Measurements from ENCODE around the gene POLR2A.

POLR2A gene

DNA sequence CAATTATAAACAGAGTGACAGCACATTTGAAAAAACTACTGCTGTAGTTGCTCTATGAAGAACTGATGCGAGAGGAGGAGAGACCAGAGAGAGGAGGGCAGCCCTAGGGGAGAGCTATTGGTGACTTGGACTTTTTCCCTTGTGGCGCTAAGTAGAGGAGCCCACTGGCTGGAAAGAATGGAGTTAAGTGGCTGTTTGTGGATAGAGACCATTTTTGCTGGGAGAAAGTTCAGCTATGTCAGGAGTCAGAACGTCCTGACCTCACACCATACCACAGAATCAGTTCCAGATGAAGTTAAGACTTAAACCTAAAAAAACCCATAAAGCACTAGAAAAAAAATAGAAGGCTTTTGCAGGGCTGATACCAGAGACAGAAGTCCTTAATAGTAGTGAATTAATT is 2.0 kb downstream of the POLR2A start:
- Histone ChIP-seq H3K27me3 (ENCODE audit: control insufficient read depth in 5 of 5, insufficient read depth in 4 of 5, low read length in 5 of 5) (no peaks in the 10 kb centered on the region), H3K9me3 (ENCODE audit: control insufficient read depth in 5 of 5, low read length in 5 of 5) (no peaks in the 10 kb centered on the region), H3K27ac (ENCODE audit: low read depth, low read length) (peak overlapping the region; percentile 45), H3K4me3 (ENCODE audit: low read depth in 1 of 5, low read length in 5 of 5) (peak overlapping the region; percentile 55 to 73 (median 70)), H3K9ac (ENCODE audit: low read length in 5 of 5) (peak overlapping the region in 4 of 5 donors; percentile 3 to 70 (median 40)), H3K36me3 (ENCODE audit: control insufficient read depth in 5 of 5, insufficient read depth in 5 of 5, low read length in 5 of 5) (peaks cover 0 to 3% (median 0%) of the 10 kb centered on the region in 5 donors), H3K4me1 (ENCODE audit: control insufficient read depth in 5 of 5, insufficient read depth in 5 of 5, low read length in 5 of 5) (peaks cover 14 to 66% (median 55%) of the 10 kb centered on the region in 5 donors)

DNA sequence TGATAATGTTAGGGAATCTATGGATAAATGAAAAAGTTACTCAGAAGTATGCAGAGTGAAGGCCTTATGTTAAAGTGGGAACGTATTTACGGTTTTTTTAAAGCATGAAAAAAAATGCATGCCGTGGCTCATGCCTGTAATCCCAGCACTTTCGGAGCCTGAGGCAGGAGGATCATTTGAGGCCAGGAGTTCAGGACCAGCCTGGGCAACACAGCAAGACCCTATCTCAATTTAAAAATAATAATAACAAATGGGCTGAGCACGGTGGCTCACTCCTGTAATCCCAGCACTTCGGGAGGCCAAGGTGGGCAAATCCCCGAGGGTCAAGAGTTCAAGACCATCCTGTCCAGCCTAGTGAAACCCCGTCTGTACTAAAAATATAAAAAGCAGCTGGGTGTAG is 6.0 kb downstream of the POLR2A start:
- Histone ChIP-seq H3K4me3 (ENCODE audit: low read depth in 1 of 5, low read length in 5 of 5) (no peak overlapping the region), H3K9ac (ENCODE audit: low read length in 5 of 5) (no peak overlapping the region), H3K36me3 (ENCODE audit: control insufficient read depth in 5 of 5, insufficient read depth in 5 of 5, low read length in 5 of 5) (peaks cover 0 to 8% (median 0%) of the 10 kb centered on the region in 5 donors), H3K9me3 (ENCODE audit: control insufficient read depth in 5 of 5, low read length in 5 of 5) (no peaks in the 10 kb centered on the region), H3K4me1 (ENCODE audit: control insufficient read depth in 5 of 5, insufficient read depth in 5 of 5, low read length in 5 of 5) (peaks cover 7 to 62% (median 53%) of the 10 kb centered on the region in 5 donors), H3K27ac (ENCODE audit: low read depth, low read length) (no peak overlapping the region), H3K27me3 (ENCODE audit: control insufficient read depth in 5 of 5, insufficient read depth in 4 of 5, low read length in 5 of 5) (no peaks in the 10 kb centered on the region)

DNA sequence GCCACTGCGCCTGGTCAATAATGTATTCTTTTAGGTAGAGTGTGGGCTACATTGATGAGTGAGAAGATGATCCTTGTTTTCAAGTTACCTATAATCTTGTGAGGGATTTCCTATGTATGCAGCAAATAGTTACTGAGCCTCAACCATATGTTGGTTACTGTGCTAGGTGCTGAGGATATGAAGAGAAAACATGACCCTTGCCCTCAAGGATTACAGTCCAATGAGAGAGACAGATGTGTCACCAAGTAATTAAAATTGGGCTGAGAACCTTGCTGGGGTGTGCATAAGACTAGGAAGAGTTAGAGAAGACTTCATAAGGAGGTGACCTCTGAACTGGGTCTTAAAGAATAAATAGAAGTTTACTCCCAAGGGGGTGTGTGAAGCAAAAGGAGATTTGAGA is 7.4 kb downstream of the POLR2A start:
- no peak overlapping the region for H3K4me3 ChIP-seq (ENCODE audit: low read depth in 1 of 5, low read length in 5 of 5)
- H3K36me3 ChIP-seq (ENCODE audit: control insufficient read depth in 5 of 5, insufficient read depth in 5 of 5, low read length in 5 of 5) = peaks cover 0 to 19% (median 9%) of the 10 kb centered on the region in 5 donors
- H3K9ac ChIP-seq (ENCODE audit: low read length in 5 of 5) = no peak overlapping the region
- H3K27me3 ChIP-seq (ENCODE audit: control insufficient read depth in 5 of 5, insufficient read depth in 4 of 5, low read length in 5 of 5) = no peaks in the 10 kb centered on the region
- H3K27ac ChIP-seq (ENCODE audit: low read depth, low read length) = no peak overlapping the region
- H3K9me3 ChIP-seq (ENCODE audit: control insufficient read depth in 5 of 5, low read length in 5 of 5) = no peaks in the 10 kb centered on the region
- peaks cover 7 to 57% (median 48%) of the 10 kb centered on the region in 5 donors for H3K4me1 ChIP-seq (ENCODE audit: control insufficient read depth in 5 of 5, insufficient read depth in 5 of 5, low read length in 5 of 5)

DNA sequence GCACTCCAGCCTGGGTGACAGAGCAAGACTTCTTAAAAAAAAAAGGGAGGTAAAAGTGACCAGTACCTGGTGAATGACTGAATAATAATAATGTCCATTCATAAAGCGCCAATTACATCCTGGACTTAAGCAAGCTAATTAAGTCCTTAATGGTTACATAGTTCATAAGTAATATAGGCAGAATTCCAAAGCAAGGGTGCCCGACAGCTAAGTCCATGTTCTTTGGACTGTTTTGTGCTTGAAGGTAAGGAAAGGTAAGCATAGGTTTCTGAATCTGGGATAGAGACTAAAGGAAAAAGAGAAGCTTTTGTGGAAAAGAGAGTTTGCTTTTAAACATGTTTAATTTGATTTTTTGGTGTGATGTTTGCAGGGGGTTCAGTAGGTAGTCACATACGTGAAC is 9.8 kb downstream of the POLR2A start:
- H3K9me3 ChIP-seq (ENCODE audit: control insufficient read depth in 5 of 5, low read length in 5 of 5) = no peaks in the 10 kb centered on the region
- peaks cover 3 to 43% (median 31%) of the 10 kb centered on the region in 5 donors for H3K36me3 ChIP-seq (ENCODE audit: control insufficient read depth in 5 of 5, insufficient read depth in 5 of 5, low read length in 5 of 5)
- H3K27ac ChIP-seq (ENCODE audit: low read depth, low read length) = no peak overlapping the region
- no peaks in the 10 kb centered on the region for H3K27me3 ChIP-seq (ENCODE audit: control insufficient read depth in 5 of 5, insufficient read depth in 4 of 5, low read length in 5 of 5)
- peaks cover 3 to 54% (median 26%) of the 10 kb centered on the region in 5 donors for H3K4me1 ChIP-seq (ENCODE audit: control insufficient read depth in 5 of 5, insufficient read depth in 5 of 5, low read length in 5 of 5)
- no peak overlapping the region for H3K9ac ChIP-seq (ENCODE audit: low read length in 5 of 5)
- H3K4me3 ChIP-seq (ENCODE audit: low read depth in 1 of 5, low read length in 5 of 5) = no peak overlapping the region

DNA sequence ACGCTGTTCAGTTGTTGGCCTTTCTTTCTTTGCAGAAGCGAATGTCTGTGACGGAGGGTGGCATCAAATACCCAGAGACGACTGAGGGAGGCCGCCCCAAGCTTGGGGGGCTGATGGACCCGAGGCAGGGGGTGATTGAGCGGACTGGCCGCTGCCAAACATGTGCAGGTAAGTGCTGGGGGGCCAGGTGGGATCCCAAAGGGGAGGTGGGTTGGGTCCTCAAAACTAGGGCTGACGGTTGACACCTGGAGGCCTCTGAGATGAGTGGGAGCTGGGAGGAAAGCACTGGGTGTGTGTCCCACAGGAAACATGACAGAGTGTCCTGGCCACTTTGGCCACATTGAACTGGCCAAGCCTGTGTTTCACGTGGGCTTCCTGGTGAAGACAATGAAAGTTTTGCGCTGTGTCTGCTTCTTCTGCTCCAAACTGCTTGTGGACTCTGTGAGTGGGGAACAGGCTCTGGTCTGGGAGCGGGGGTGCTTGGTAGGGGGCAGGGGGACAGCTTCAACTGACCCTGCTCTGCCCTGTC is 11.8 kb downstream of the POLR2A start:
- Histone ChIP-seq H3K4me3 (ENCODE audit: low read depth in 1 of 5, low read length in 5 of 5) (peak overlapping the region in 2 of 5 donors; percentile 5 to 6), H3K9ac (ENCODE audit: low read length in 5 of 5) (peak overlapping the region in 1 of 5 donors; percentile 3), H3K4me1 (ENCODE audit: control insufficient read depth in 5 of 5, insufficient read depth in 5 of 5, low read length in 5 of 5) (peaks cover 3 to 44% (median 11%) of the 10 kb centered on the region in 5 donors), H3K27me3 (ENCODE audit: control insufficient read depth in 5 of 5, insufficient read depth in 4 of 5, low read length in 5 of 5) (no peaks in the 10 kb centered on the region), H3K36me3 (ENCODE audit: control insufficient read depth in 5 of 5, insufficient read depth in 5 of 5, low read length in 5 of 5) (peaks cover 3 to 56% (median 47%) of the 10 kb centered on the region in 5 donors), H3K27ac (ENCODE audit: low read depth, low read length) (peak overlapping the region; percentile 57), H3K9me3 (ENCODE audit: control insufficient read depth in 5 of 5, low read length in 5 of 5) (no peaks in the 10 kb centered on the region)

DNA sequence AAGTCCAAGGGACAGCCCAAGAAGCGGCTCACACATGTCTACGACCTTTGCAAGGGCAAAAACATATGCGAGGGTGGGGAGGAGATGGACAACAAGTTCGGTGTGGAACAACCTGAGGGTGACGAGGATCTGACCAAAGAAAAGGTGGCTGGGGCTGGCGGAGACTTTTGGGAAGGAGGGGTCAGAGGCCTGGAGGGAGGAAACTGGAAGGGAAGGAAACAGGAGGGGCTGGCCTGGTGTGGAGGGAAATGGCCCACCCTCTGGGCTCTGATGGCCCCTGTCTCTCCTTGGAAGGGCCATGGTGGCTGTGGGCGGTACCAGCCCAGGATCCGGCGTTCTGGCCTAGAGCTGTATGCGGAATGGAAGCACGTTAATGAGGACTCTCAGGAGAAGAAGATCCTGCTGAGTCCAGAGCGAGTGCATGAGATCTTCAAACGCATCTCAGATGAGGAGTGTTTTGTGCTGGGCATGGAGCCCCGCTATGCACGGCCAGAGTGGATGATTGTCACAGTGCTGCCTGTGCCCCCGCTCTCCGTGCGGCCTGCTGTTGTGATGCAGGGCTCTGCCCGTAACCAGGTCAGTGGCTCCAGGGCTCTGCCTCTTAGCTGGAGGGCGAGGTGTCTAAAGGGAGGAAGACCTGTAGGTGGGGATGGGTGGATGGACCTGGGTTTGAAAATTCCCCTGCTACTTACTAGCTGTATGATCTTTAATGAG is 12.5 kb downstream of the POLR2A start:
- peak overlapping the region; percentile 57 for H3K27ac ChIP-seq (ENCODE audit: low read depth, low read length)
- H3K9ac ChIP-seq (ENCODE audit: low read length in 5 of 5) = peak overlapping the region in 1 of 5 donors; percentile 3
- peak overlapping the region in 2 of 5 donors; percentile 6 to 26 for H3K4me3 ChIP-seq (ENCODE audit: low read depth in 1 of 5, low read length in 5 of 5)
- no peaks in the 10 kb centered on the region for H3K27me3 ChIP-seq (ENCODE audit: control insufficient read depth in 5 of 5, insufficient read depth in 4 of 5, low read length in 5 of 5)
- peaks cover 3 to 38% (median 7%) of the 10 kb centered on the region in 5 donors for H3K4me1 ChIP-seq (ENCODE audit: control insufficient read depth in 5 of 5, insufficient read depth in 5 of 5, low read length in 5 of 5)
- no peaks in the 10 kb centered on the region for H3K9me3 ChIP-seq (ENCODE audit: control insufficient read depth in 5 of 5, low read length in 5 of 5)
- peaks cover 8 to 62% (median 54%) of the 10 kb centered on the region in 5 donors for H3K36me3 ChIP-seq (ENCODE audit: control insufficient read depth in 5 of 5, insufficient read depth in 5 of 5, low read length in 5 of 5)

DNA sequence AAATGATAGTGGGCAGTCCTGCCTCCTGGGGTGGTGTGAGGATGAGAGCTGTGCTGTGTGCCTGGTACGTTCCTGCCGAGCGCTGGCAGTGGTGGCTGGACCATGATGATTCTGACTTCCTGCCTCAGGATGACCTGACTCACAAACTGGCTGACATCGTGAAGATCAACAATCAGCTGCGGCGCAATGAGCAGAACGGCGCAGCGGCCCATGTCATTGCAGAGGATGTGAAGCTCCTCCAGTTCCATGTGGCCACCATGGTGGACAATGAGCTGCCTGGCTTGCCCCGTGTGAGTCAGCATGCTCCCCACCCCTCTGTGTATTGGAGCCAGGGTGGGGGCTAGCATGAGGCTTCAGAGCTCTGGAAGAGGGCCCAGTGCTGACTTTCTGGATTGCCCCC is 13.1 kb downstream of the POLR2A start:
- no peaks in the 10 kb centered on the region for H3K9me3 ChIP-seq (ENCODE audit: control insufficient read depth in 5 of 5, low read length in 5 of 5)
- H3K9ac ChIP-seq (ENCODE audit: low read length in 5 of 5) = no peak overlapping the region
- peaks cover 9 to 68% (median 60%) of the 10 kb centered on the region in 5 donors for H3K36me3 ChIP-seq (ENCODE audit: control insufficient read depth in 5 of 5, insufficient read depth in 5 of 5, low read length in 5 of 5)
- no peaks in the 10 kb centered on the region for H3K27me3 ChIP-seq (ENCODE audit: control insufficient read depth in 5 of 5, insufficient read depth in 4 of 5, low read length in 5 of 5)
- H3K27ac ChIP-seq (ENCODE audit: low read depth, low read length) = peak overlapping the region; percentile 57
- peak overlapping the region in 2 of 5 donors; percentile 6 to 26 for H3K4me3 ChIP-seq (ENCODE audit: low read depth in 1 of 5, low read length in 5 of 5)
- H3K4me1 ChIP-seq (ENCODE audit: control insufficient read depth in 5 of 5, insufficient read depth in 5 of 5, low read length in 5 of 5) = peaks cover 3 to 36% (median 5%) of the 10 kb centered on the region in 5 donors

DNA sequence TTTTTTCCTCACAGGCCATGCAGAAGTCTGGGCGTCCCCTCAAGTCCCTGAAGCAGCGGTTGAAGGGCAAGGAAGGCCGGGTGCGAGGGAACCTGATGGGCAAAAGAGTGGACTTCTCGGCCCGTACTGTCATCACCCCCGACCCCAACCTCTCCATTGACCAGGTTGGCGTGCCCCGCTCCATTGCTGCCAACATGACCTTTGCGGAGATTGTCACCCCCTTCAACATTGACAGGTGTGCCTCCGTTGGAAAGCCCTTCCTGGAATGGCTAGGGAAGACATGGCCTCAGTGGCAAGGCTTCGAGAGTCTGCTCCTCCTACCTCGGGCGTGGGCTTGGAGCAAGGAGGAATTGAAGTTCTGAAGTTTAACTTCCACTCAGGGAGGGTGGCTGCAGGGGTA is 13.5 kb downstream of the POLR2A start:
- peak overlapping the region; percentile 35 for H3K27ac ChIP-seq (ENCODE audit: low read depth, low read length)
- no peaks in the 10 kb centered on the region for H3K27me3 ChIP-seq (ENCODE audit: control insufficient read depth in 5 of 5, insufficient read depth in 4 of 5, low read length in 5 of 5)
- no peaks in the 10 kb centered on the region for H3K9me3 ChIP-seq (ENCODE audit: control insufficient read depth in 5 of 5, low read length in 5 of 5)
- peaks cover 9 to 72% (median 64%) of the 10 kb centered on the region in 5 donors for H3K36me3 ChIP-seq (ENCODE audit: control insufficient read depth in 5 of 5, insufficient read depth in 5 of 5, low read length in 5 of 5)
- no peak overlapping the region for H3K4me3 ChIP-seq (ENCODE audit: low read depth in 1 of 5, low read length in 5 of 5)
- H3K4me1 ChIP-seq (ENCODE audit: control insufficient read depth in 5 of 5, insufficient read depth in 5 of 5, low read length in 5 of 5) = peaks cover 3 to 36% (median 5%) of the 10 kb centered on the region in 5 donors
- no peak overlapping the region for H3K9ac ChIP-seq (ENCODE audit: low read length in 5 of 5)

DNA sequence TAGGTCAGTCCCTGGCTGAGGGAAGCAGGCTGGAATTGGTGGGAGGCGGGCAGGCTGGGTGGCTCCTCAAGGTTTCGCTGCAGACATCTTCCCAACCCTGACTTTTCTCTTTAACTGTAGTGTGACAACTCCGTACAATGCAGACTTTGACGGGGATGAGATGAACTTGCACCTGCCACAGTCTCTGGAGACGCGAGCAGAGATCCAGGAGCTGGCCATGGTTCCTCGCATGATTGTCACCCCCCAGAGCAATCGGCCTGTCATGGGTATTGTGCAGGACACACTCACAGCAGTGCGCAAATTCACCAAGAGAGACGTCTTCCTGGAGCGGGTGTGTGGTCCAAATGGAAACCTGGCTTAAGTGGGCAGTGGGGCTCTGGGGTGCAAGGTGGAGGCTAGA is 15.0 kb downstream of the POLR2A start:
- peaks cover 14 to 83% (median 79%) of the 10 kb centered on the region in 5 donors for H3K36me3 ChIP-seq (ENCODE audit: control insufficient read depth in 5 of 5, insufficient read depth in 5 of 5, low read length in 5 of 5)
- H3K9me3 ChIP-seq (ENCODE audit: control insufficient read depth in 5 of 5, low read length in 5 of 5) = no peaks in the 10 kb centered on the region
- H3K27ac ChIP-seq (ENCODE audit: low read depth, low read length) = no peak overlapping the region
- H3K27me3 ChIP-seq (ENCODE audit: control insufficient read depth in 5 of 5, insufficient read depth in 4 of 5, low read length in 5 of 5) = no peaks in the 10 kb centered on the region
- no peak overlapping the region for H3K4me3 ChIP-seq (ENCODE audit: low read depth in 1 of 5, low read length in 5 of 5)
- H3K9ac ChIP-seq (ENCODE audit: low read length in 5 of 5) = no peak overlapping the region
- peaks cover 0 to 28% (median 3%) of the 10 kb centered on the region in 5 donors for H3K4me1 ChIP-seq (ENCODE audit: control insufficient read depth in 5 of 5, insufficient read depth in 5 of 5, low read length in 5 of 5)

DNA sequence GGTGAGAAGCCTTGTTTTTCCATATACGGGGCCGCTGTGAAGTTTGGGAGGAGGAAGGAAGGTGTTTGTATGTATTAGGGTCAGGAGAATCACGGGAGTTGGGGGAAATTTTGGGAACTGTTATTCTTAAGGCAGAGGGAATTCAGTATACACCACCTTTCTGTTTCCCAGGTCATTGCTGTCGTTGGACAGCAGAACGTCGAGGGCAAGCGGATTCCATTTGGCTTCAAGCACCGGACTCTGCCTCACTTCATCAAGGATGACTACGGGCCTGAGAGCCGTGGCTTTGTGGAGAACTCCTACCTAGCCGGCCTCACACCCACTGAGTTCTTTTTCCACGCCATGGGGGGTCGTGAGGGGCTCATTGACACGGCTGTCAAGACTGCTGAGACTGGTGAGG is 17.6 kb downstream of the POLR2A start:
- Histone ChIP-seq H3K4me3 (ENCODE audit: low read depth in 1 of 5, low read length in 5 of 5) (no peak overlapping the region), H3K9me3 (ENCODE audit: control insufficient read depth in 5 of 5, low read length in 5 of 5) (no peaks in the 10 kb centered on the region), H3K36me3 (ENCODE audit: control insufficient read depth in 5 of 5, insufficient read depth in 5 of 5, low read length in 5 of 5) (peaks cover 20 to 95% (median 86%) of the 10 kb centered on the region in 5 donors), H3K27me3 (ENCODE audit: control insufficient read depth in 5 of 5, insufficient read depth in 4 of 5, low read length in 5 of 5) (no peaks in the 10 kb centered on the region), H3K27ac (ENCODE audit: low read depth, low read length) (no peak overlapping the region), H3K4me1 (ENCODE audit: control insufficient read depth in 5 of 5, insufficient read depth in 5 of 5, low read length in 5 of 5) (peaks cover 0 to 13% (median under 1%) of the 10 kb centered on the region in 5 donors), H3K9ac (ENCODE audit: low read length in 5 of 5) (no peak overlapping the region)

Measured in subcutaneous abdominal adipose tissue (tissue), 5 donors.